Neural cell (in vitro differentiated cells): ENCODE data around the gene PYGO2. TPM values are rescaled to one million over a fixed set of nuclear protein-coding genes. Genes with fewer than 3 reads are reported as not detected.

Source experiments
- H2AFZ ChIP-seq: fragments of 200-600, 300-800 bp; sonication (generic), shearing (Covaris generic); 2 replicates; pipeline ENCODE4 v1.6.0; 2014; ENCODE audit warnings: low read depth, mild to moderate bottlenecking, antibody characterized with exemption, low read length, moderate library complexity
- H3F3A ChIP-seq: fragments of 200-600 bp; shearing (Covaris generic); 2 replicates; pipeline ENCODE4 v1.6.1; 2016; ENCODE audit warnings: mild to moderate bottlenecking, moderate library complexity, mixed read lengths, antibody characterized with exemption, low read length; ENCODE audit not compliant: insufficient read depth, poor library complexity, severe bottlenecking
- H3K27ac ChIP-seq: fragments of 200-600, 300-800 bp; sonication (generic), shearing (Covaris generic); 2 replicates; pipeline ENCODE4 v1.5.1; 2014; ENCODE audit warnings: mild to moderate bottlenecking, low read length, moderate library complexity
- H3K27me3 ChIP-seq: fragments of 300-800, 200-600 bp; sonication (generic), shearing (Covaris generic); 2 replicates; pipeline ENCODE4 v1.6.0; 2014; ENCODE audit warnings: mild to moderate bottlenecking, low read depth, low read length, moderate library complexity; ENCODE audit not compliant: insufficient read depth
- H3K36me3 ChIP-seq: fragments of 300-800, 200-600 bp; sonication (generic), shearing (Covaris generic); 2 replicates; pipeline ENCODE4 v1.5.1; 2014; ENCODE audit warnings: mild to moderate bottlenecking, antibody characterized with exemption, low read length, moderate library complexity; ENCODE audit not compliant: insufficient read depth
- H3K4me2 ChIP-seq: fragments of 300-800, 200-600 bp; sonication (generic), shearing (Covaris generic); 2 replicates; pipeline ENCODE4 v1.6.0; 2014; ENCODE audit warnings: mild to moderate bottlenecking, low read length
- H3K4me3 ChIP-seq: fragments of 300-800, 200-600 bp; sonication (generic), shearing (Covaris generic); 2 replicates; pipeline ENCODE4 v1.5.1; 2014; ENCODE audit warnings: mild to moderate bottlenecking, low read length, moderate library complexity
- H3K79me2 ChIP-seq: fragments of 200-600 bp; shearing (Covaris generic); replicated peaks from 2 replicates; pipeline ENCODE4 v1.6.0; 2014; ENCODE audit warnings: mild to moderate bottlenecking, low read length, moderate library complexity; ENCODE audit not compliant: insufficient read depth
- H3K9ac ChIP-seq: fragments of 300-800, 200-600 bp; sonication (generic), shearing (Covaris generic); 2 replicates; pipeline ENCODE4 v1.6.1; 2016; ENCODE audit warnings: mild to moderate bottlenecking, low read length, mixed read lengths
- H3K9me2 ChIP-seq: fragments of 200-600 bp; shearing (Covaris generic); 2 replicates; pipeline ENCODE4 v1.6.1; 2016; ENCODE audit warnings: mild to moderate bottlenecking, low read length, mixed read lengths; ENCODE audit not compliant: insufficient read depth
- H3K9me3 ChIP-seq: fragments of 200-600, 300-800 bp; sonication (generic), shearing (Covaris generic); 2 replicates; pipeline ENCODE4 v1.6.1; 2016; ENCODE audit warnings: mild to moderate bottlenecking, mixed run types, low read length, moderate library complexity, mixed read lengths
- H4K20me1 ChIP-seq: fragments of 200-600 bp; shearing (Covaris generic); 2 replicates; pipeline ENCODE4 v1.6.1; 2016; ENCODE audit warnings: mild to moderate bottlenecking, mixed run types; ENCODE audit not compliant: insufficient read depth
- CTCF ChIP-seq: fragments of 450-650 bp; IDR thresholded peaks from 2 replicates; pipeline ENCODE4 v1.5.1; 2014; ENCODE audit warnings: antibody characterized with exemption, mild to moderate bottlenecking, moderate library complexity; ENCODE audit not compliant: poor library complexity, severe bottlenecking
- EP300 ChIP-seq: fragments of 450-650 bp; conservative IDR thresholded peaks from 2 replicates; pipeline ENCODE4 v1.6.1; 2014; ENCODE audit warnings: antibody characterized with exemption, mild to moderate bottlenecking, moderate library complexity; ENCODE audit not compliant: poor library complexity, severe bottlenecking
- EZH2 ChIP-seq: fragments of 200-600, 300-800 bp; shearing (Covaris generic), sonication (generic); IDR thresholded peaks from 2 replicates; pipeline ENCODE4 v1.6.1; 2014; ENCODE audit warnings: antibody characterized with exemption, low read length, borderline replicate concordance, mild to moderate bottlenecking; ENCODE audit not compliant: insufficient read depth, poor library complexity, severe bottlenecking
- MXI1 ChIP-seq: fragments of 450-650 bp; conservative IDR thresholded peaks from 2 replicates; pipeline ENCODE4 v1.6.1; 2014; ENCODE audit warnings: antibody characterized with exemption, mild to moderate bottlenecking; ENCODE audit not compliant: poor library complexity, severe bottlenecking
- POLR2AphosphoS5 ChIP-seq: IDR thresholded peaks from 2 replicates; pipeline ENCODE4 v1.6.1; 2012
- RAD21 ChIP-seq: fragments of 450-650 bp; conservative IDR thresholded peaks from 2 replicates; pipeline ENCODE4 v1.6.1; 2014; ENCODE audit warnings: antibody characterized with exemption, mild to moderate bottlenecking, moderate library complexity
- REST ChIP-seq: IDR thresholded peaks from 2 replicates; pipeline ENCODE4 v1.6.1; 2012; ENCODE audit warnings: borderline replicate concordance
- SMC3 ChIP-seq: fragments of 450-650 bp; conservative IDR thresholded peaks from 2 replicates; pipeline ENCODE4 v1.6.1; 2014; ENCODE audit warnings: antibody characterized with exemption, mild to moderate bottlenecking, moderate library complexity; ENCODE audit not compliant: poor library complexity
- TAF1 ChIP-seq: IDR thresholded peaks from 2 replicates; pipeline ENCODE4 v1.6.1; 2012; ENCODE audit warnings: low read depth
- polyA plus RNA-seq: library from polyadenylated mRNA; depleted of rRNA; stranded (reverse); fragments of >200 nt; gene quantifications from 2 replicates; pipeline ENCODE4 v1.2.3, GENCODE V29; 2014

PYGO2 gene
- polyA plus RNA-seq, 1 donor from 2014 or later = 13.4 TPM

- Histone ChIP-seq H3K9ac (peak overlapping the region; percentile 36), H3K4me3 (peak overlapping the region; percentile 58), H3K27me3 (peaks cover 9% of the 10 kb centered on the region), H3K9me3 (no peaks in the 10 kb centered on the region), H2AFZ (no peak overlapping the region), H4K20me1 (no peaks in the 10 kb centered on the region), H3K9me2 (no peaks in the 10 kb centered on the region), H3K27ac (no peak overlapping the region), H3K79me2 (no peaks in the 10 kb centered on the region), H3K4me2 (no peak overlapping the region), H3K36me3 (no peaks in the 10 kb centered on the region), H3F3A (peaks cover 3% of the 10 kb centered on the region)
- TF ChIP-seq EZH2 (no peak), CTCF (no peak), RAD21 (no peak), EP300 (no peak), REST (no peak), SMC3 (no peak), POLR2AphosphoS5 (no peak), MXI1 (no peak), TAF1 (no peak)
Observed at GRCh38 chr1:155003766-155004351, 42.3 kb upstream of the PYGO2 start.

GRCh38 chr1:155003227-155003765 lies 41.7 kb upstream of the PYGO2 start:
- Histone ChIP-seq H2AFZ (no peak overlapping the region), H3K27ac (no peak overlapping the region), H3K79me2 (no peaks in the 10 kb centered on the region)

More at GRCh38 chr1:155003227-155003765, 41.7 kb upstream of the PYGO2 start:
- TF ChIP-seq EP300 = no peak
- TF ChIP-seq MXI1 = no peak
- no peak for TF ChIP-seq SMC3
- TF ChIP-seq CTCF = no peak
- no peak for TF ChIP-seq EZH2
- TF ChIP-seq TAF1 = no peak
- TF ChIP-seq RAD21 = no peak
- no peak for TF ChIP-seq POLR2AphosphoS5
- no peak for TF ChIP-seq REST
- H3K4me2 ChIP-seq = no peak overlapping the region
- H3K27me3 ChIP-seq = peaks cover 9% of the 10 kb centered on the region
- no peaks in the 10 kb centered on the region for H3K9me3 ChIP-seq
- peak overlapping the region; percentile 36 for H3K9ac ChIP-seq
- no peaks in the 10 kb centered on the region for H4K20me1 ChIP-seq
- H3K4me3 ChIP-seq = peak overlapping the region; percentile 58
- no peaks in the 10 kb centered on the region for H3K36me3 ChIP-seq
- H3K9me2 ChIP-seq = no peaks in the 10 kb centered on the region
- peaks cover 3% of the 10 kb centered on the region for H3F3A ChIP-seq
